GM12875 (cell line): ENCODE results near the gene CERK.

Experiments
- H3K4me3 ChIP-seq: one replicate; pipeline ENCODE4 v1.5.1; 2011; ENCODE audit warnings: low read depth, low read length, control low read depth
- TF ChIP-seq, protein P1 (sequence below): IDR thresholded peaks from 2 replicates; pipeline ENCODE4 v1.5.1; 2011; ENCODE audit warnings: low read depth, mild to moderate bottlenecking, control low read depth, inconsistent platforms, low read length, moderate library complexity, borderline replicate concordance; ENCODE audit not compliant: insufficient read depth

CERK gene

DNA sequence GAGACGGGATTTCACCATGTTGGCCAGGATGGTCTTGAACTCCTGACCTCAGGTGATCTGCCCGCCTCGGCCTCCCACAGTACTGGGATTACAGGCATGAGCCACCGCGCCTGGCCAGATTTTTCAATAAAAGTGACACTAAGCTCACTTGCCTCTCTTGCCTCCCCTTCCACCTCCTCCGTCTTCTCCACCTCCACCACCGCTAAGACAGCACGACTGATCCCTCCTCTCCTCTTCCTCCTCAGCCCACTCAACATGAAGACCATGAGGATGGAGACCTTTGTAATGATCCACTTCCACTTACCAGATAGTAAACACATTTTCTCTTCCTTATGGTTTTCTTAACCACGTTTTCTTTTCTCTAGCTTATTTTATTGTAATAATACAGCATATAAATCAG lies 14.2 kb downstream of the CERK start:
- no peak overlapping the region for H3K4me3 ChIP-seq
- TF ChIP-seq, protein P1, sequence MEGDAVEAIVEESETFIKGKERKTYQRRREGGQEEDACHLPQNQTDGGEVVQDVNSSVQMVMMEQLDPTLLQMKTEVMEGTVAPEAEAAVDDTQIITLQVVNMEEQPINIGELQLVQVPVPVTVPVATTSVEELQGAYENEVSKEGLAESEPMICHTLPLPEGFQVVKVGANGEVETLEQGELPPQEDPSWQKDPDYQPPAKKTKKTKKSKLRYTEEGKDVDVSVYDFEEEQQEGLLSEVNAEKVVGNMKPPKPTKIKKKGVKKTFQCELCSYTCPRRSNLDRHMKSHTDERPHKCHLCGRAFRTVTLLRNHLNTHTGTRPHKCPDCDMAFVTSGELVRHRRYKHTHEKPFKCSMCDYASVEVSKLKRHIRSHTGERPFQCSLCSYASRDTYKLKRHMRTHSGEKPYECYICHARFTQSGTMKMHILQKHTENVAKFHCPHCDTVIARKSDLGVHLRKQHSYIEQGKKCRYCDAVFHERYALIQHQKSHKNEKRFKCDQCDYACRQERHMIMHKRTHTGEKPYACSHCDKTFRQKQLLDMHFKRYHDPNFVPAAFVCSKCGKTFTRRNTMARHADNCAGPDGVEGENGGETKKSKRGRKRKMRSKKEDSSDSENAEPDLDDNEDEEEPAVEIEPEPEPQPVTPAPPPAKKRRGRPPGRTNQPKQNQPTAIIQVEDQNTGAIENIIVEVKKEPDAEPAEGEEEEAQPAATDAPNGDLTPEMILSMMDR, result no peak

DNA sequence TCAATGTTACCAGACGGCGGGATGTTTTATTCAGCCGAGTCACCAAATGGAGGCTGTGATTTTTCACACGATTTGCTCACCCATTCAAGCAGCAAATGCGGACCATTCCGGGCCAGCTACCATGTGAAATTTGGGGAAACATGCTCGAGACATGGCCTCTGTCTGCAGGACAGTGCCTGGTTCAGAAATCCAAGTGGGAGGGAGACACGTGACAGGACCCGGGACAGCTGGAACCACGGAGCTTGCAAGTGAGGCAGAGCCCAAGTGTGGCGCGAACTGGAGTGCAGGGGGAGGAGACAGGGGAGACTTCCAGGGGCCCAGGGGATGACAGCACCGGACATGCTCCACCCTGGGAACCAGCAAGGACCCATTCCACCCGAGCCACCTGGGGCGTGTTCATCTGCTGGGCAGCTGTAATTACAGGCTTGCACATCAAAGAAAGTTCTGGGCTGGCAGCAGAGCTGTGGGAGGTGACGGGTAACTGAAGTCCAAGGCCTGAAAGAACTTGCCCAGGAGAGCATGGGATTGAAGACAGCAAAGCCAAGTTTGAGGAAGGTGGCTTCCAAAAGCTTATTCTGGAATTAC lies 16.5 kb downstream of the CERK start:
- TF ChIP-seq, protein P1, result no peak
- H3K4me3 ChIP-seq, result no peak overlapping the region

DNA sequence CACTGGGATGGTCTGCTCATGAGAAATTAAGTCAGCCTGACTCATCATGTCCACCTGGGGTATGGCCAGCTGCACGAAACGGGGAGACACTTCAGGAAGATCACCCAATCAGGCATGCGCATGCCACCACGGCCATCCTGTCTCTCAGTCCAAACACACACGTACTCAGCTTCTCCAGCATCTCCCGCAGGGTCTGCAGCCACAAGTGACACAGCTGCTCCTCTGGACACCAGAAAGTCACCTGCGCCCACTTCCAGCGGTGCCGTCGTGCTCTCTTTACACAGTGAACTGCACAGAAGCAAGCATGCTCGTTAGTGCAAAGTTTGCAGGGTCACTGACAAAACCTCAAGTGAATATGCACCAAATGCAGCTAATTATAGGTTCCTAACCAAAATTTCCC lies 18.1 kb downstream of the CERK start:
- H3K4me3 ChIP-seq, result no peak overlapping the region
- TF ChIP-seq, protein P1, result no peak

DNA sequence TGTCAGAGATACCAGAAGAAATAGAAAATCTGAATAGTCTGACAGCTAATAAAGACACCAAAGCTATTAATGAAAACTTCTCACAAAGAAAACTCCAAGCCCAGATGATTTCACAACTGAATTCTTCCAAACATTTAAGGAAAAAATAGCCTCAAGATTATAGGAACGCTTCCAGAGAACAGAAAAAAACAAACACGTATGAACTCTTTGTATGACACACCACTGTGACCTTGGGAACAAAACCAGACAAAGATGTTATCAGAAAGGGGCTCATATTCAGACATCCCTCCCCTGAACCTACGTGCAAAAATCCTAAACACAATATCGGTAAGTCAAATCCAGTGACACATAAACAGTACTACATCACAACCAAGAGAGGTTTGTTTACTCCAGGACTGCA lies 23.5 kb downstream of the CERK start:
- TF ChIP-seq, protein P1, result no peak
- no peak overlapping the region for H3K4me3 ChIP-seq

DNA sequence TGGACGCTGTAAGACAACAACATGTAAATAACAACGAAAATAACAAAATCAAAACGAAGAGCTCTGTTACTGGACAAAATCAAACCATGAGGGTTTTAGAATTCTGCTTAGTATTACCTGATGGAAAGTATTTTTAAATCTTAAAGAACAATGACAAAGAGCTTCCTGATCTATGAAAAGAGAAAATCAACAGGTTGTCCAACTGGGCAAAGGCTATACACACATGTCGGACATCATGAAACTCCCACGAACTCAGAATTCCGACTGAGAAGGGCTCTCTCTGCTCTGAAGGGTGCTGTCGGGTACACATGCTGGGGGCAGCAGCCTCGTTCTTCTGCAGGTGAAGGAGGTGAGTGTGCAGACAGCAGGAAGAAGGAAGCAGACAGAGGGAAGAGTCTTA lies 25.8 kb downstream of the CERK start:
- H3K4me3 ChIP-seq, result no peak overlapping the region
- TF ChIP-seq, protein P1, result no peak

DNA sequence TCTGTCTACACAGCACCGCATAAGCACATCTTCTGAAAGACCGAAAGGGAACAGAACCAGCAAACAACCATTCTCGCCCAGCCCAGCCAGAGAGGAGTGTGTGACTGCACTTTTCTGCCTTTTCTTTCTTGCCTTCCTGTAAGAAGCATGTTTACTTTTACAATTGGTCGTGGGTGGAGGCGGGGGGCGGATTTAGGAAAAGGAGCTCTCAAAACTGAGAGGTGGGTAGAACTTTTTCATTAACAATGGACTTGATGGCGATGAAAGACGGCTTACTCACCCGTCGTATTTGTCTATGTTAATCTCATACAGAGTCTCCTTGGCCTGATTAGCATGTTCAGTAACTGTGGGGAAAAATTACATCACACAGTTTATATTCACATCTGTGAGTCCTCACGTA lies 27.2 kb downstream of the CERK start:
- TF ChIP-seq, protein P1, result no peak
- no peak overlapping the region for H3K4me3 ChIP-seq

DNA sequence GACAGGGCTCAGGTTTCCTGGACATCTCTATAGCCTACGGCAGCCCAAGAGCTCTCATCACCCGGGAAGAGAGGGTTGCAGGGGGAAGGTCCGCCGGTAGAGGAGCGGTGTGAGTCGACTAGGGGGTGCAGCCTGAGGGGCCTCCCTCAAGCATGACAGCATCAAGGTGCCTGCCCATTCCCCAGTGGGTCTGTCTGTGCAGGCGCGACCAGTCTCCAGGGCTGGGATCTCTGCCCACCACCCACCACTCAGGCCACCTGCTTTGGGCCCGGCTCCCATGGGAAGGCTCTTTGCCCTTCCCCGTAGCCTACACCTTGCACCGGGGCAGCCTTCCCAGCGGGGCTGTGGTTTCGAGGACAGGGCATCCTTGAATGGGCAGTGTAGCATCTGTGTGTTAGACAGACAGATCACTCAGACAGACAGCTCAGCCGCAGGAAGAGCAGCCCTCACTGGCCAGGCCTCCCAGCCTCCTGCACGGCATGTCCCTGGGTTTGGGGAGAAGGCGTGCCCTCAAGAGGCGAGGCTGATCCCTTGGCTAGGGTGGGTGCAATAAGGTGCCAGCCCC lies 29.2 kb downstream of the CERK start:
- no peak overlapping the region for H3K4me3 ChIP-seq
- TF ChIP-seq, protein P1, result no peak
